ENCODE measurements around the gene UBXN6.

UBXN6 gene

GRCh38 chr19:4403005-4403761, 54.4 kb downstream of the UBXN6 start:
- Histone ChIP-seq H3K36me3 (ENCODE audit: control insufficient read depth, insufficient read depth, low read length) (no peaks in the 10 kb centered on the region), H3K9ac (ENCODE audit: low read length) (peak overlapping the region; percentile 81), H3K27me3 (ENCODE audit: control insufficient read depth, insufficient read depth, low read length) (no peaks in the 10 kb centered on the region), H3K9me3 (ENCODE audit: control insufficient read depth, low read length) (no peaks in the 10 kb centered on the region), H3K4me1 (ENCODE audit: control insufficient read depth, insufficient read depth, low read length) (peaks cover 6% of the 10 kb centered on the region), H3K4me3 (ENCODE audit: low read length) (peak overlapping the region; percentile 52)

- peak within 1 kb of the TSS; percentile 81 for H3K9ac ChIP-seq (ENCODE audit: low read length)
- peak within 1 kb of the TSS; percentile 52 for H3K4me3 ChIP-seq (ENCODE audit: low read length)
- no peaks in the 10 kb centered on the region for H3K9me3 ChIP-seq (ENCODE audit: control insufficient read depth, low read length)
- peaks cover 6% of the 10 kb centered on the region for H3K4me1 ChIP-seq (ENCODE audit: control insufficient read depth, insufficient read depth, low read length)
- no peaks in the 10 kb centered on the region for H3K27me3 ChIP-seq (ENCODE audit: control insufficient read depth, insufficient read depth, low read length)
- H3K36me3 ChIP-seq (ENCODE audit: control insufficient read depth, insufficient read depth, low read length), result no peaks in the 10 kb centered on the region
These were observed 55.2 kb downstream of the UBXN6 start, which contains the start of gene CHAF1A for GRCh38 chr19:4402171-4403004. Gene CHAF1A (plus strand): TSS chr19:4402640. CDS start chr19:4402763, 123 bp downstream.

GRCh38 chr19:4401769-4402170, 55.8 kb downstream of the UBXN6 start:
- H3K9ac ChIP-seq (ENCODE audit: low read length), result peak overlapping the region; percentile 57
- H3K9me3 ChIP-seq (ENCODE audit: control insufficient read depth, low read length), result no peaks in the 10 kb centered on the region
- H3K36me3 ChIP-seq (ENCODE audit: control insufficient read depth, insufficient read depth, low read length), result peaks cover under 1% of the 10 kb centered on the region
- H3K4me3 ChIP-seq (ENCODE audit: low read length), result peak overlapping the region; percentile 2
- H3K27me3 ChIP-seq (ENCODE audit: control insufficient read depth, insufficient read depth, low read length), result no peaks in the 10 kb centered on the region
- peaks cover 6% of the 10 kb centered on the region for H3K4me1 ChIP-seq (ENCODE audit: control insufficient read depth, insufficient read depth, low read length)

GRCh38 chr19:4400135-4400936, 57.3 kb downstream of the UBXN6 start, which contains the start of gene SH3GL1:
Gene SH3GL1 (minus strand): TSS chr19:4400547. CDS start chr19:4400368, 179 bp downstream.
- Histone ChIP-seq H3K4me3 (ENCODE audit: low read length) (peak within 1 kb of the TSS; percentile 84), H3K36me3 (ENCODE audit: control insufficient read depth, insufficient read depth, low read length) (peaks cover 3% of the 10 kb centered on the region), H3K9me3 (ENCODE audit: control insufficient read depth, low read length) (no peaks in the 10 kb centered on the region), H3K9ac (ENCODE audit: low read length) (peak within 1 kb of the TSS; percentile 89), H3K27me3 (ENCODE audit: control insufficient read depth, insufficient read depth, low read length) (no peaks in the 10 kb centered on the region), H3K4me1 (ENCODE audit: control insufficient read depth, insufficient read depth, low read length) (peaks cover 6% of the 10 kb centered on the region)

- Histone ChIP-seq H3K9ac (ENCODE audit: low read length) (peak overlapping the region; percentile 89), H3K27me3 (ENCODE audit: control insufficient read depth, insufficient read depth, low read length) (no peaks in the 10 kb centered on the region), H3K4me1 (ENCODE audit: control insufficient read depth, insufficient read depth, low read length) (peaks cover 6% of the 10 kb centered on the region), H3K4me3 (ENCODE audit: low read length) (peak overlapping the region; percentile 84), H3K9me3 (ENCODE audit: control insufficient read depth, low read length) (no peaks in the 10 kb centered on the region), H3K36me3 (ENCODE audit: control insufficient read depth, insufficient read depth, low read length) (peaks cover 3% of the 10 kb centered on the region)
These were observed 57.8 kb downstream of the UBXN6 start for GRCh38 chr19:4399812-4400134.

- Histone ChIP-seq H3K9me3 (ENCODE audit: control insufficient read depth, low read length) (no peaks in the 10 kb centered on the region), H3K36me3 (ENCODE audit: control insufficient read depth, insufficient read depth, low read length) (peaks cover 3% of the 10 kb centered on the region), H3K9ac (ENCODE audit: low read length) (peak overlapping the region; percentile 40), H3K4me1 (ENCODE audit: control insufficient read depth, insufficient read depth, low read length) (no peaks in the 10 kb centered on the region), H3K27me3 (ENCODE audit: control insufficient read depth, insufficient read depth, low read length) (no peaks in the 10 kb centered on the region), H3K4me3 (ENCODE audit: low read length) (no peak overlapping the region)
These were observed 60.4 kb downstream of the UBXN6 start for GRCh38 chr19:4396949-4397783.
